HG03457 (cell line): ENCODE results near the gene CBLL2.
"Not testable (repeated sequence)": the region's sequence is repeated elsewhere in the genome, so short reads cannot be mapped to it uniquely, and the experiment has no call there.

ENCODE experiments used
- ATAC-seq: cut with Tn5 transposase; IDR thresholded peaks from one replicate; pipeline ENCODE4 v1.9.1; 2021; ENCODE audit warnings: moderate number of reproducible peaks; ENCODE audit not compliant: unreplicated experiment

CBLL2 gene

GRCh38 chrX:22272613-22273012 lies at the start of gene CBLL2:
Gene CBLL2, plus strand, starts transcription at chrX:22272913. Its CDS starts 79 bp downstream, at chrX:22272992.
- no peak for ATAC-seq

- ATAC-seq: no peak
These were observed 38.3 kb upstream of the CBLL2 start for GRCh38 chrX:22234380-22234779.

- ATAC-seq: no peak
These were observed 35.2 kb upstream of the CBLL2 start for GRCh38 chrX:22237479-22237878.

GRCh38 chrX:22246620-22247019 lies 26.1 kb upstream of the CBLL2 start:
- no peak for ATAC-seq

GRCh38 chrX:22247169-22247568 lies 25.5 kb upstream of the CBLL2 start:
- ATAC-seq: no peak

- no peak for ATAC-seq
These were observed 24.3 kb upstream of the CBLL2 start for GRCh38 chrX:22248401-22248800.

GRCh38 chrX:22249371-22249770 lies 23.3 kb upstream of the CBLL2 start:
- no peak for ATAC-seq

- ATAC-seq: no peak
These were observed 4.0 kb upstream of the CBLL2 start for GRCh38 chrX:22268706-22269105.

- no peak for ATAC-seq
These were observed 1.1 kb downstream of the CBLL2 start for GRCh38 chrX:22273714-22274317.

- ATAC-seq: no peak
These were observed 4.1 kb downstream of the CBLL2 start for GRCh38 chrX:22276781-22277180.

- no peak for ATAC-seq
These were observed 5.7 kb downstream of the CBLL2 start for GRCh38 chrX:22278375-22278774.

GRCh38 chrX:22289209-22289608 lies 16.5 kb downstream of the CBLL2 start:
- ATAC-seq: not testable (repeated sequence)

GRCh38 chrX:22296871-22297270 lies 24.2 kb downstream of the CBLL2 start:
- ATAC-seq: no peak

- ATAC-seq: no peak
These were observed 27.4 kb downstream of the CBLL2 start for GRCh38 chrX:22300130-22300529.

- ATAC-seq: no peak
These were observed 38.1 kb downstream of the CBLL2 start for GRCh38 chrX:22310779-22311178.

GRCh38 chrX:22313766-22314165 lies 41.1 kb downstream of the CBLL2 start:
- no peak for ATAC-seq

GRCh38 chrX:22314211-22314610 lies 41.5 kb downstream of the CBLL2 start:
- ATAC-seq: no peak

GRCh38 chrX:22314692-22315091 lies 42.0 kb downstream of the CBLL2 start:
- ATAC-seq: no peak

- no peak for ATAC-seq
These were observed 42.4 kb downstream of the CBLL2 start for GRCh38 chrX:22315151-22315550.

GRCh38 chrX:22320236-22320873 lies 47.6 kb downstream of the CBLL2 start:
- no peak for ATAC-seq

- ATAC-seq: no peak
These were observed 50.8 kb downstream of the CBLL2 start for GRCh38 chrX:22323541-22323940.
